ENCODE data around the gene ZFYVE28.

The ZFYVE28 gene

GRCh38 chr4:2411786-2412510 is 6.5 kb downstream of the ZFYVE28 start:
- DNase-seq (ENCODE audit: low read depth), result no peak

- no peak for DNase-seq (ENCODE audit: low read depth)
Measured at GRCh38 chr4:2409381-2409783, 9.1 kb downstream of the ZFYVE28 start.

- DNase-seq (ENCODE audit: low read depth), result no peak
Measured at GRCh38 chr4:2408976-2409375, 9.5 kb downstream of the ZFYVE28 start.

- no peak for DNase-seq (ENCODE audit: low read depth)
Measured at GRCh38 chr4:2408401-2408958, 10.0 kb downstream of the ZFYVE28 start.

- no peak for DNase-seq (ENCODE audit: low read depth)
Measured at GRCh38 chr4:2407991-2408342, 10.5 kb downstream of the ZFYVE28 start.

GRCh38 chr4:2406920-2407319 is 11.5 kb downstream of the ZFYVE28 start:
- DNase-seq (ENCODE audit: low read depth), result no peak

- no peak for DNase-seq (ENCODE audit: low read depth)
Measured at GRCh38 chr4:2406406-2406805, 12.0 kb downstream of the ZFYVE28 start.

- no peak for DNase-seq (ENCODE audit: low read depth)
Measured at GRCh38 chr4:2402941-2403340, 15.5 kb downstream of the ZFYVE28 start.

- no peak for DNase-seq (ENCODE audit: low read depth)
Measured at GRCh38 chr4:2402048-2402842, 16.2 kb downstream of the ZFYVE28 start.

GRCh38 chr4:2401610-2401983 is 16.8 kb downstream of the ZFYVE28 start:
- DNase-seq (ENCODE audit: low read depth), result no peak

GRCh38 chr4:2400841-2401609 is 17.4 kb downstream of the ZFYVE28 start:
- DNase-seq (ENCODE audit: low read depth), result no peak

- DNase-seq (ENCODE audit: low read depth), result no peak
Measured at GRCh38 chr4:2399631-2400190, 18.7 kb downstream of the ZFYVE28 start.

- DNase-seq (ENCODE audit: low read depth), result no peak
Measured at GRCh38 chr4:2399216-2399615, 19.2 kb downstream of the ZFYVE28 start.

- DNase-seq (ENCODE audit: low read depth), result no peak
Measured at GRCh38 chr4:2397596-2398379, 20.7 kb downstream of the ZFYVE28 start.

GRCh38 chr4:2396781-2397368 is 21.6 kb downstream of the ZFYVE28 start:
- no peak for DNase-seq (ENCODE audit: low read depth)

- DNase-seq (ENCODE audit: low read depth), result no peak
Measured at GRCh38 chr4:2395584-2395983, 22.9 kb downstream of the ZFYVE28 start.

- DNase-seq (ENCODE audit: low read depth), result no peak
Measured at GRCh38 chr4:2395038-2395437, 23.4 kb downstream of the ZFYVE28 start.

- no peak for DNase-seq (ENCODE audit: low read depth)
Measured at GRCh38 chr4:2394528-2394927, 23.9 kb downstream of the ZFYVE28 start.

- DNase-seq (ENCODE audit: low read depth), result no peak
Measured at GRCh38 chr4:2393353-2394270, 24.8 kb downstream of the ZFYVE28 start.
